ENCODE measurements around the gene SGCB.

SGCB gene

GRCh38 chr4:52019936-52020657 is 18.0 kb downstream of the SGCB start, which contains the start of gene LRRC66:
TSS of gene LRRC66 (minus strand) at chr4:52020363. CDS start at chr4:52017613, 2,750 bp downstream.
- no peak for DNase-seq (ENCODE audit: low read depth)

GRCh38 chr4:52017814-52018213 is 20.3 kb downstream of the SGCB start:
- DNase-seq (ENCODE audit: low read depth), result no peak

- DNase-seq (ENCODE audit: low read depth), result no peak
These were observed 21.1 kb downstream of the SGCB start for GRCh38 chr4:52016981-52017380.

GRCh38 chr4:52015366-52015765 is 22.7 kb downstream of the SGCB start:
- DNase-seq (ENCODE audit: low read depth), result no peak

- no peak for DNase-seq (ENCODE audit: low read depth)
These were observed 23.2 kb downstream of the SGCB start for GRCh38 chr4:52014903-52015302.

GRCh38 chr4:52012651-52013050 is 25.4 kb downstream of the SGCB start:
- no peak for DNase-seq (ENCODE audit: low read depth)

- DNase-seq (ENCODE audit: low read depth), result no peak
These were observed 27.1 kb downstream of the SGCB start for GRCh38 chr4:52010986-52011385.

GRCh38 chr4:52006887-52007286 is 31.2 kb downstream of the SGCB start:
- DNase-seq (ENCODE audit: low read depth), result no peak

- no peak for DNase-seq (ENCODE audit: low read depth)
These were observed 32.4 kb downstream of the SGCB start for GRCh38 chr4:52005604-52006273.

- DNase-seq (ENCODE audit: low read depth), result no peak
These were observed 33.7 kb downstream of the SGCB start for GRCh38 chr4:52004414-52004813.

GRCh38 chr4:52001616-52002015 is 36.5 kb downstream of the SGCB start:
- no peak for DNase-seq (ENCODE audit: low read depth)

GRCh38 chr4:51999250-51999649 is 38.8 kb downstream of the SGCB start:
- no peak for DNase-seq (ENCODE audit: low read depth)

GRCh38 chr4:51998837-51999236 is 39.3 kb downstream of the SGCB start:
- no peak for DNase-seq (ENCODE audit: low read depth)

- no peak for DNase-seq (ENCODE audit: low read depth)
These were observed 40.5 kb downstream of the SGCB start for GRCh38 chr4:51997647-51998046.

GRCh38 chr4:51995647-51996220 is 42.4 kb downstream of the SGCB start:
- no peak for DNase-seq (ENCODE audit: low read depth)
